22Rv1 (cell line): ENCODE data around the gene EHBP1.

Experiments
- CTCF ChIP-seq: fragments of 450-650 bp; IDR thresholded peaks from 2 replicates; pipeline ENCODE4 v1.5.1; 2017; ENCODE audit warnings: mild to moderate bottlenecking
- ZFX ChIP-seq: fragments of 450-650 bp; IDR thresholded peaks from 2 replicates; pipeline ENCODE4 v1.6.1; 2017; ENCODE audit warnings: antibody characterized with exemption, borderline replicate concordance

- TF ChIP-seq CTCF (no peak), ZFX (no peak)
Measured at GRCh38 chr2:62947403-62947802, 241.9 kb downstream of the EHBP1 start.
